Naive thymus-derived CD4-positive, alpha-beta T cell (primary cell): ENCODE data around the gene NTM. TPM values are rescaled to one million over a fixed set of nuclear protein-coding genes. Genes with fewer than 3 reads are reported as not detected.

Experiments
- ATAC-seq: fragments of 150-1000 bp; cut with Tn5 transposase; 2 replicates; pipeline ENCODE4 v1.10.0; 2021; ENCODE audit warnings: mild to moderate bottlenecking, moderate library complexity
- CTCF ChIA-PET: fragments of 350-600 bp; sonication (Branson Sonifier 250); formaldehyde crosslinking; loops from one replicate; lab custom pipeline; 2021; ENCODE audit warnings: antibody characterized with exemption; lab: Charles Lee
- POLR2A ChIA-PET: fragments of 350-600 bp; sonication (Branson Sonifier 250); formaldehyde crosslinking; loops from one replicate; lab custom pipeline; 2021; ENCODE audit warnings: antibody characterized with exemption, inconsistent platforms; lab: Charles Lee
- DNase-seq, 9 donors: peaks; one replicate each; pipeline versions ENCODE4 v3.0.0 to v3.0.0-alpha.2; 2020 to 2022; ENCODE audit warnings: mixed read lengths in 1 of 9
- H3K27ac ChIP-seq: one replicate; pipeline ENCODE4 v1.7.0; 2013; ENCODE audit warnings: mild to moderate bottlenecking, low read depth, low read length, moderate library complexity
- H3K27me3 ChIP-seq, 2 donors: one replicate each; pipeline ENCODE4 v1.7.0; 2013; ENCODE audit warnings: low read length in 2 of 2, mild to moderate bottlenecking in 2 of 2, moderate library complexity in 2 of 2; ENCODE audit not compliant: control insufficient read depth in 2 of 2, insufficient read depth in 2 of 2
- H3K36me3 ChIP-seq, 3 experiments: 1 replicate in 2 of 3; 2 replicates in 1 of 3; pipeline ENCODE4 v1.7.0; 2013; ENCODE audit warnings: low read length in 3 of 3, mild to moderate bottlenecking in 3 of 3, moderate library complexity in 1 of 3; ENCODE audit not compliant: insufficient read depth in 3 of 3, control insufficient read depth in 2 of 3
- H3K4me1 ChIP-seq, 2 donors: one replicate each; pipeline ENCODE4 v1.7.0; 2013; ENCODE audit warnings: low read length in 2 of 2, mild to moderate bottlenecking in 2 of 2, moderate library complexity in 1 of 2; ENCODE audit not compliant: control insufficient read depth in 2 of 2, insufficient read depth in 2 of 2
- H3K4me3 ChIP-seq: 2 replicates; pipeline ENCODE4 v1.7.0; 2013; ENCODE audit warnings: mild to moderate bottlenecking, low read length
- H3K9me3 ChIP-seq, 3 experiments: 1 replicate in 2 of 3; 2 replicates in 1 of 3; pipeline ENCODE4 v1.7.0; 2013; ENCODE audit warnings: low read length in 3 of 3; ENCODE audit not compliant: control insufficient read depth in 2 of 3
- H3K27ac Mint-ChIP-seq, 9 donors: one replicate each; pipeline ENCODE4 v1.8.0; 2020 to 2022; ENCODE audit warnings: mixed read lengths in 9 of 9, mild to moderate bottlenecking in 8 of 9, moderate library complexity in 5 of 9, inconsistent platforms in 2 of 9
- H3K27me3 Mint-ChIP-seq, 5 donors: one replicate each; pipeline ENCODE4 v1.8.0; 2021 to 2022; ENCODE audit warnings: mixed read lengths in 5 of 5, mild to moderate bottlenecking in 1 of 5
- H3K36me3 Mint-ChIP-seq, 5 donors: one replicate each; pipeline ENCODE4 v1.8.0; 2020 to 2022; ENCODE audit warnings: mixed read lengths in 5 of 5, mild to moderate bottlenecking in 3 of 5, inconsistent platforms in 1 of 5
- H3K4me1 Mint-ChIP-seq, 7 donors: one replicate each; pipeline ENCODE4 v1.8.0; 2020 to 2022; ENCODE audit warnings: mixed read lengths in 7 of 7, mild to moderate bottlenecking in 3 of 7, inconsistent platforms in 1 of 7
- H3K4me3 Mint-ChIP-seq, 10 donors: one replicate each; pipeline ENCODE4 v1.8.0; 2020 to 2022; ENCODE audit warnings: mild to moderate bottlenecking in 10 of 10, mixed read lengths in 10 of 10, moderate library complexity in 6 of 10, inconsistent platforms in 2 of 10
- H3K9me3 Mint-ChIP-seq, 11 donors: one replicate each; pipeline ENCODE4 v1.8.0; 2020 to 2022; ENCODE audit warnings: mixed read lengths in 11 of 11, mild to moderate bottlenecking in 4 of 11, inconsistent platforms in 1 of 11, moderate library complexity in 1 of 11
- intact Hi-C, 2 donors: fragments of 100-400 bp; cut with micrococcal nuclease; formaldehyde crosslinking; loops; one replicate each; pipeline ENCODE4 v1.15.1; 2023
- polyA plus RNA-seq, 2 donors: library from polyadenylated mRNA; unstranded; fragments of 300-500 nt; fragmentation: Illumina TruSeq; gene quantifications; one replicate each; pipeline ENCODE4 v1.2.3, GENCODE V29; 2021
- total RNA-seq, 6 experiments: library from RNA in 5 of 6; stranded (reverse) in 5 of 6; gene quantifications; 1 replicate in 5 of 6; 2 replicates in 1 of 6; pipeline ENCODE4 v1.2.3 and lab custom pipeline; 2021 to 2026

The NTM gene
- total and polyA plus RNA-seq, 7 experiments from 2014 or later, result not detected

- intact Hi-C loops, result no loop called here
- no peak for DNase-seq
- ATAC-seq, result no peak
- Histone ChIP-seq H3K27me3 (no peaks in the 10 kb centered on the region), H3K4me1 (no peaks in the 10 kb centered on the region), H3K27ac (no peak overlapping the region), H3K4me3 (no peak overlapping the region), H3K9me3 (no peaks in the 10 kb centered on the region), H3K36me3 (no peaks in the 10 kb centered on the region)
- Mint-ChIP-seq H3K27me3 (peaks cover 0 to 6% (median 0%) of the 10 kb centered on the region in 5 donors), H3K9me3 (peaks cover 0 to 7% (median 0%) of the 10 kb centered on the region in 11 donors), H3K4me1 (peaks cover 0 to 5% (median 0%) of the 10 kb centered on the region in 7 donors), H3K36me3 (no peaks in the 10 kb centered on the region), H3K27ac (no peak overlapping the region), H3K4me3 (no peak overlapping the region)
- ChIA-PET CTCF (no interaction called here), POLR2A (no interaction called here)
Measured at GRCh38 chr11:132035766-132036165, 665.4 kb downstream of the NTM start.

- Mint-ChIP-seq H3K36me3 (no peaks in the 10 kb centered on the region), H3K4me3 (no peak overlapping the region), H3K4me1 (peaks cover 0 to 5% (median 0%) of the 10 kb centered on the region in 7 donors), H3K27ac (no peak overlapping the region), H3K27me3 (peaks cover 0 to 6% (median 0%) of the 10 kb centered on the region in 5 donors), H3K9me3 (peaks cover 0 to 8% (median 0%) of the 10 kb centered on the region in 11 donors)
- no peaks in the 10 kb centered on the region for H3K27me3 ChIP-seq
- no peak overlapping the region for H3K27ac ChIP-seq
- no peak overlapping the region for H3K4me3 ChIP-seq
- intact Hi-C loops, result no loop called here
- no peaks in the 10 kb centered on the region for H3K36me3 ChIP-seq
- ChIA-PET CTCF (no interaction called here), POLR2A (no interaction called here)
- H3K9me3 ChIP-seq, result no peaks in the 10 kb centered on the region
- H3K4me1 ChIP-seq, result no peaks in the 10 kb centered on the region
- DNase-seq (no peak), ATAC-seq (no peak)
Measured at GRCh38 chr11:132036220-132036619, 665.8 kb downstream of the NTM start.

GRCh38 chr11:132036746-132037466, 666.5 kb downstream of the NTM start:
- H3K36me3 Mint-ChIP-seq, result no peaks in the 10 kb centered on the region
- Histone ChIP-seq H3K4me3 (no peak overlapping the region), H3K27me3 (no peaks in the 10 kb centered on the region), H3K4me1 (no peaks in the 10 kb centered on the region), H3K27ac (no peak overlapping the region), H3K36me3 (no peaks in the 10 kb centered on the region), H3K9me3 (no peaks in the 10 kb centered on the region)
- H3K9me3 Mint-ChIP-seq, result peaks cover 0 to 8% (median 0%) of the 10 kb centered on the region in 11 donors
- no peak overlapping the region for H3K4me3 Mint-ChIP-seq
- DNase-seq, result no peak
- peaks cover 0 to 5% (median 0%) of the 10 kb centered on the region in 7 donors for H3K4me1 Mint-ChIP-seq
- CTCF ChIA-PET, result no interaction called here
- intact Hi-C loops, result no loop called here
- H3K27ac Mint-ChIP-seq, result no peak overlapping the region
- POLR2A ChIA-PET, result no interaction called here
- H3K27me3 Mint-ChIP-seq, result peaks cover 0 to 6% (median 0%) of the 10 kb centered on the region in 5 donors
- no peak for ATAC-seq

- Mint-ChIP-seq H3K9me3 (peaks cover 0 to 8% (median 0%) of the 10 kb centered on the region in 11 donors), H3K36me3 (no peaks in the 10 kb centered on the region), H3K4me3 (no peak overlapping the region), H3K4me1 (peaks cover 0 to 5% (median 0%) of the 10 kb centered on the region in 7 donors), H3K27me3 (peaks cover 0 to 6% (median 0%) of the 10 kb centered on the region in 5 donors), H3K27ac (no peak overlapping the region)
- intact Hi-C loops, result no loop called here
- DNase-seq (no peak), ATAC-seq (no peak)
- ChIA-PET POLR2A (no interaction called here), CTCF (no interaction called here)
- no peaks in the 10 kb centered on the region for H3K4me1 ChIP-seq
- no peak overlapping the region for H3K4me3 ChIP-seq
- H3K9me3 ChIP-seq, result no peaks in the 10 kb centered on the region
- H3K27ac ChIP-seq, result no peak overlapping the region
- no peaks in the 10 kb centered on the region for H3K36me3 ChIP-seq
- H3K27me3 ChIP-seq, result no peaks in the 10 kb centered on the region
Measured at GRCh38 chr11:132037467-132037862, 667.0 kb downstream of the NTM start.

- CTCF ChIA-PET, result no interaction called here
- no peaks in the 10 kb centered on the region for H3K36me3 Mint-ChIP-seq
- no peak for ATAC-seq
- DNase-seq, result no peak
- Histone ChIP-seq H3K4me1 (no peaks in the 10 kb centered on the region), H3K27me3 (no peaks in the 10 kb centered on the region), H3K4me3 (no peak overlapping the region), H3K27ac (no peak overlapping the region), H3K36me3 (no peaks in the 10 kb centered on the region), H3K9me3 (no peaks in the 10 kb centered on the region)
- H3K27me3 Mint-ChIP-seq, result peaks cover 0 to 6% (median 0%) of the 10 kb centered on the region in 5 donors
- peaks cover 0 to 8% (median 0%) of the 10 kb centered on the region in 11 donors for H3K9me3 Mint-ChIP-seq
- intact Hi-C loops, result no loop called here
- peaks cover 0 to 5% (median 0%) of the 10 kb centered on the region in 7 donors for H3K4me1 Mint-ChIP-seq
- no peak overlapping the region for H3K4me3 Mint-ChIP-seq
- POLR2A ChIA-PET, result no interaction called here
- no peak overlapping the region for H3K27ac Mint-ChIP-seq
Measured at GRCh38 chr11:132037956-132038355, 667.5 kb downstream of the NTM start.

GRCh38 chr11:132039521-132039920, 669.1 kb downstream of the NTM start:
- Mint-ChIP-seq H3K4me1 (peaks cover 0 to 5% (median 0%) of the 10 kb centered on the region in 7 donors), H3K9me3 (peaks cover 0 to 4% (median 0%) of the 10 kb centered on the region in 11 donors), H3K27ac (no peak overlapping the region), H3K27me3 (peaks cover 0 to 6% (median 0%) of the 10 kb centered on the region in 5 donors), H3K4me3 (no peak overlapping the region), H3K36me3 (no peaks in the 10 kb centered on the region)
- Histone ChIP-seq H3K27ac (no peak overlapping the region), H3K4me1 (no peaks in the 10 kb centered on the region), H3K9me3 (no peaks in the 10 kb centered on the region), H3K27me3 (no peaks in the 10 kb centered on the region), H3K4me3 (no peak overlapping the region), H3K36me3 (no peaks in the 10 kb centered on the region)
- ChIA-PET CTCF (no interaction called here), POLR2A (no interaction called here)
- intact Hi-C loops, result no loop called here
- ATAC-seq (no peak), DNase-seq (no peak)

- no peaks in the 10 kb centered on the region for H3K9me3 ChIP-seq
- ChIA-PET CTCF (no interaction called here), POLR2A (no interaction called here)
- H3K36me3 ChIP-seq, result no peaks in the 10 kb centered on the region
- no peak overlapping the region for H3K27ac Mint-ChIP-seq
- intact Hi-C loops, result no loop called here
- H3K4me1 ChIP-seq, result no peaks in the 10 kb centered on the region
- peaks cover 0 to 4% (median 1%) of the 10 kb centered on the region in 11 donors for H3K9me3 Mint-ChIP-seq
- no peak overlapping the region for H3K27ac ChIP-seq
- peaks cover 0 to 5% (median 0%) of the 10 kb centered on the region in 5 donors for H3K27me3 Mint-ChIP-seq
- no peaks in the 10 kb centered on the region for H3K27me3 ChIP-seq
- H3K4me3 Mint-ChIP-seq, result no peak overlapping the region
- DNase-seq, result no peak
- no peak overlapping the region for H3K4me3 ChIP-seq
- no peaks in the 10 kb centered on the region for H3K36me3 Mint-ChIP-seq
- ATAC-seq, result no peak
- peaks cover 0 to 5% (median 0%) of the 10 kb centered on the region in 7 donors for H3K4me1 Mint-ChIP-seq
Measured at GRCh38 chr11:132042296-132042695, 671.9 kb downstream of the NTM start.
